HG03442 (cell line): ENCODE data around the gene HPDL.
A peak's percentile ranks its signal among the peaks of the same experiment; 100 is the strongest.
"Not testable (repeated sequence)": the region's sequence is repeated elsewhere in the genome, so short reads cannot be mapped to it uniquely, and the experiment has no call there.

ENCODE experiments used
- ATAC-seq: cut with Tn5 transposase; IDR thresholded peaks from one replicate; pipeline ENCODE4 v1.9.1; 2021; ENCODE audit warnings: mild to moderate bottlenecking, moderate library complexity; ENCODE audit not compliant: unreplicated experiment

HPDL gene

GRCh38 chr1:45348966-45349677, 22.4 kb downstream of the HPDL start:
- no peak for ATAC-seq

GRCh38 chr1:45351508-45351907, 24.8 kb downstream of the HPDL start:
- ATAC-seq: no peak

- no peak for ATAC-seq
Measured at GRCh38 chr1:45353685-45354084, 27.0 kb downstream of the HPDL start.

- no peak for ATAC-seq
Measured at GRCh38 chr1:45354838-45355237, 28.1 kb downstream of the HPDL start.

- no peak for ATAC-seq
Measured at GRCh38 chr1:45355683-45356082, 29.0 kb downstream of the HPDL start.

- ATAC-seq: no peak
Measured at GRCh38 chr1:45356186-45356585, 29.5 kb downstream of the HPDL start.

- no peak for ATAC-seq
Measured at GRCh38 chr1:45359882-45360513, 33.3 kb downstream of the HPDL start.

GRCh38 chr1:45360981-45361380, 34.3 kb downstream of the HPDL start:
- ATAC-seq: not testable (repeated sequence)

- ATAC-seq: no peak
Measured at GRCh38 chr1:45364294-45364693, 37.6 kb downstream of the HPDL start.

- peak; percentile 74 for ATAC-seq
Measured at GRCh38 chr1:45365051-45365450, 38.4 kb downstream of the HPDL start.

- ATAC-seq: peak; percentile 61
Measured at GRCh38 chr1:45370575-45370974, 43.9 kb downstream of the HPDL start.

- no peak for ATAC-seq
Measured at GRCh38 chr1:45373573-45373972, 46.9 kb downstream of the HPDL start.

GRCh38 chr1:45375104-45376090, 48.7 kb downstream of the HPDL start:
- ATAC-seq: no peak

- no peak for ATAC-seq
Measured at GRCh38 chr1:45378184-45378583, 51.5 kb downstream of the HPDL start.
